ENCODE data around the gene IRF8. TPM values are rescaled to one million over a fixed set of nuclear protein-coding genes. Genes with fewer than 3 reads are reported as not detected.

The IRF8 gene
- total RNA-seq, 1 experiment from 2014 or later: 0.19 TPM

DNA sequence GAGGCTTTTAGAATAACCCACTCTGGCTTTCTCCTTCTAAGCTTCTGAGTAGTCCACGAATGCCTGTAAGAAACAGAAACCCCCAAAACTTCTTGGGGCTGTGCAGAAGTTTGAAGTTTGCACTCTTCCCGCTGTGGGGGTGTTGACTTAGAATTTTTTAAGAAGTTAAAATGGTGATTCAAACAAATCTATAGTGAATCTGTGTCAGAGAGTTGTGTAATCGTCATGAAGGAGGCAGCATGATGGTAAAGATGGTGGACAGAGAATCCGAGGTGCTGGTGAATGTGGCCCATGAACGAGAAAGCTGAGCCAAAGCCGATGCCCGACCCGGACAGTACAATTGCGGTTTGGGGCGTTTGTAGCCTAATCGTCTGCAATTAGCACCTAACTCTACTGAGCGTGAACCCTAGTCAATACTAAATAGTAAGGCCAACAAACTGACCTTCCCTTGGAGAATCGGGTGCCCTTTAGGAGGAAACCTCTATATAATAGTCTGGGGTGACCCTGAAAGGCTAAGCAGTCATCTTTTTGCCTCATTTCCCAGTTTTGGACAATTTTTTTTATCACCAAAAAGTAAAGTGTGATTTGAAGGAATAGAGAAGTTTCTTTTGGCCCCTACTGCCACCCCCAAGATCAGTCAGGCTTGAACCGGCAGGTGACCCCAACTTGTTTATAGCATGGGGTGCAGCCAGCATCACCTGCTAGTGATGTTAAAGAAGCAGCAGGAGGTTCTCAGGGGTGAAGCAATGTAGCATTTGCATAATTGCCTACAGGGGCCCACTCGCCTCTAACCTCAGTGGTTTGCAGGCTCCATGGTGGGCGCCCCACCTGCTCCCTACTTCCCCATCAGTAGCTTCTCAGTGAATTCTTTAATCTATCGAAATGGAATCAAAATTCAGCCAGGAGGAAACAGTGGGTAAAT is 11.2 kb downstream of the IRF8 start:
- peaks cover 12% of the 10 kb centered on the region for H3K4me1 ChIP-seq (ENCODE audit: insufficient read depth, low read length, poor library complexity, severe bottlenecking)
- no peaks in the 10 kb centered on the region for H3K36me3 ChIP-seq (ENCODE audit: insufficient read depth, low read length, poor library complexity, severe bottlenecking)
- no peak for TF ChIP-seq EZH2 (IDR thresholded peaks at IDR 0.05; ENCODE audit: borderline replicate concordance, low read depth, low read length, poor library complexity, severe bottlenecking)
- TF ChIP-seq, protein P1, sequence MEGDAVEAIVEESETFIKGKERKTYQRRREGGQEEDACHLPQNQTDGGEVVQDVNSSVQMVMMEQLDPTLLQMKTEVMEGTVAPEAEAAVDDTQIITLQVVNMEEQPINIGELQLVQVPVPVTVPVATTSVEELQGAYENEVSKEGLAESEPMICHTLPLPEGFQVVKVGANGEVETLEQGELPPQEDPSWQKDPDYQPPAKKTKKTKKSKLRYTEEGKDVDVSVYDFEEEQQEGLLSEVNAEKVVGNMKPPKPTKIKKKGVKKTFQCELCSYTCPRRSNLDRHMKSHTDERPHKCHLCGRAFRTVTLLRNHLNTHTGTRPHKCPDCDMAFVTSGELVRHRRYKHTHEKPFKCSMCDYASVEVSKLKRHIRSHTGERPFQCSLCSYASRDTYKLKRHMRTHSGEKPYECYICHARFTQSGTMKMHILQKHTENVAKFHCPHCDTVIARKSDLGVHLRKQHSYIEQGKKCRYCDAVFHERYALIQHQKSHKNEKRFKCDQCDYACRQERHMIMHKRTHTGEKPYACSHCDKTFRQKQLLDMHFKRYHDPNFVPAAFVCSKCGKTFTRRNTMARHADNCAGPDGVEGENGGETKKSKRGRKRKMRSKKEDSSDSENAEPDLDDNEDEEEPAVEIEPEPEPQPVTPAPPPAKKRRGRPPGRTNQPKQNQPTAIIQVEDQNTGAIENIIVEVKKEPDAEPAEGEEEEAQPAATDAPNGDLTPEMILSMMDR (conservative IDR thresholded peaks at IDR 0.05; ENCODE audit: low read depth, low read length): no peak
- CTCF ChIA-PET: no interaction called here
- BruUV-seq (replicated peaks): no TSS peak
- no peak for DNase-seq (ENCODE audit: low spot score)
- H3K27me3 ChIP-seq (replicated peaks; ENCODE audit: insufficient read depth, low read depth, low read length, poor library complexity): no peaks in the 10 kb centered on the region
- intact Hi-C loops (cut with micrococcal nuclease; ENCODE audit: unreplicated experiment): no loop called here
- POLR2A ChIA-PET (ENCODE audit: low non-redundant PET): interaction anchor here (0.6 kb wide), 1 partner anchor 110 kb away, joined by 4 read pairs; no protein-coding TSS in a partner anchor
- no peak overlapping the region for H3K27ac ChIP-seq (ENCODE audit: low read depth, low read length, poor library complexity, severe bottlenecking)
- no peaks in the 10 kb centered on the region for H3K9me3 ChIP-seq (ENCODE audit: low read depth, low read length, poor library complexity, severe bottlenecking)
- H3K4me3 ChIP-seq (ENCODE audit: low read depth, low read length, poor library complexity, severe bottlenecking): no peak overlapping the region

DNA sequence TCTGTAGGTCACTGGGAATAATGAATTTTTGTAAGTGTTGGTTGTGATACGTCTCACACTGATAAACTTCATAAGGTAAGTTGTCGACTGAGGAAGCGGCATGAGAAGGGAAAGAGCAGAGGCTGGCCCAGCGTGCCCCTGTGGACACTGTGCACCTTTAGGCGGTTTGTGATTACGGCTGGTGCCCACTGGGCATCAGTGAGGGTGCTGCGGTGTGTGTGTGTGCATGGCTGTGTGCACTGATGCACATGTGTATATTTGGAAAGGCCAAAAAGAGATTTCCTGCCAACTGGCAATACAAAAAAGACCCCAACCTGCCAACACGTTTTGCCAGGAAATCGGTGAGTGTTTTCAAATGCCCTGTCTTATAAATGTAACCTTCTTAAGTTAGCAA is 11.9 kb downstream of the IRF8 start:
- H3K4me3 ChIP-seq (ENCODE audit: low read depth, low read length, poor library complexity, severe bottlenecking): no peak overlapping the region
- peaks cover 12% of the 10 kb centered on the region for H3K4me1 ChIP-seq (ENCODE audit: insufficient read depth, low read length, poor library complexity, severe bottlenecking)
- H3K27me3 ChIP-seq (replicated peaks; ENCODE audit: insufficient read depth, low read depth, low read length, poor library complexity): no peaks in the 10 kb centered on the region
- intact Hi-C loops (cut with micrococcal nuclease; ENCODE audit: unreplicated experiment): no loop called here
- no peaks in the 10 kb centered on the region for H3K9me3 ChIP-seq (ENCODE audit: low read depth, low read length, poor library complexity, severe bottlenecking)
- ChIA-PET POLR2A (ENCODE audit: low non-redundant PET) (no interaction called here), CTCF (no interaction called here)
- DNase-seq (ENCODE audit: low spot score): no peak
- no peaks in the 10 kb centered on the region for H3K36me3 ChIP-seq (ENCODE audit: insufficient read depth, low read length, poor library complexity, severe bottlenecking)
- BruUV-seq (replicated peaks): no TSS peak
- H3K27ac ChIP-seq (ENCODE audit: low read depth, low read length, poor library complexity, severe bottlenecking): no peak overlapping the region
- TF ChIP-seq EZH2 (IDR thresholded peaks at IDR 0.05; ENCODE audit: borderline replicate concordance, low read depth, low read length, poor library complexity, severe bottlenecking): no peak
- TF ChIP-seq, protein P1 (conservative IDR thresholded peaks at IDR 0.05; ENCODE audit: low read depth, low read length): no peak

GRCh38 chr16:85911251-85911930 is 12.4 kb downstream of the IRF8 start:
- Histone ChIP-seq H3K4me3 (ENCODE audit: low read depth, low read length, poor library complexity, severe bottlenecking) (no peak overlapping the region), H3K36me3 (ENCODE audit: insufficient read depth, low read length, poor library complexity, severe bottlenecking) (no peaks in the 10 kb centered on the region), H3K27ac (ENCODE audit: low read depth, low read length, poor library complexity, severe bottlenecking) (no peak overlapping the region), H3K27me3 (replicated peaks; ENCODE audit: insufficient read depth, low read depth, low read length, poor library complexity) (no peaks in the 10 kb centered on the region), H3K9me3 (ENCODE audit: low read depth, low read length, poor library complexity, severe bottlenecking) (no peaks in the 10 kb centered on the region), H3K4me1 (ENCODE audit: insufficient read depth, low read length, poor library complexity, severe bottlenecking) (peaks cover 12% of the 10 kb centered on the region)
- POLR2A ChIA-PET (ENCODE audit: low non-redundant PET): no interaction called here
- CTCF ChIA-PET: no interaction called here
- TF ChIP-seq, protein P1 (conservative IDR thresholded peaks at IDR 0.05; ENCODE audit: low read depth, low read length): no peak
- TF ChIP-seq EZH2 (IDR thresholded peaks at IDR 0.05; ENCODE audit: borderline replicate concordance, low read depth, low read length, poor library complexity, severe bottlenecking): no peak
- no TSS peak for BruUV-seq (replicated peaks)
- intact Hi-C loops (cut with micrococcal nuclease; ENCODE audit: unreplicated experiment): no loop called here
- DNase-seq (ENCODE audit: low spot score): no peak

Data from A673 (cell line).